Measurements from ENCODE around the gene PDE11A.

Gene PDE11A

GRCh38 chr2:177984749-177985148 lies 87.8 kb downstream of the PDE11A start:
- DNase-seq (ENCODE audit: low spot score): no peak
- no peak for TF ChIP-seq CTCF (IDR thresholded peaks at IDR 0.05; ENCODE audit: extremely low read depth, insufficient read depth, missing control alignments)
- in situ Hi-C loops (cut with MboI; ENCODE audit: low pct_unique_long_range_greater_than_20kb, low sequenced_read_pairs, unreplicated experiment): no loop called here

- peak; percentile 79 for TF ChIP-seq CTCF (IDR thresholded peaks at IDR 0.05; ENCODE audit: extremely low read depth, insufficient read depth, missing control alignments)
- in situ Hi-C loops (cut with MboI; ENCODE audit: low pct_unique_long_range_greater_than_20kb, low sequenced_read_pairs, unreplicated experiment): no loop called here
- DNase-seq (ENCODE audit: low spot score): peak; percentile 48
Observed at GRCh38 chr2:177983183-177983788, 89.3 kb downstream of the PDE11A start.

GRCh38 chr2:177972782-177973181 lies 99.8 kb downstream of the PDE11A start:
- no peak for DNase-seq (ENCODE audit: low spot score)
- in situ Hi-C loops (cut with MboI; ENCODE audit: low pct_unique_long_range_greater_than_20kb, low sequenced_read_pairs, unreplicated experiment): no loop called here
- no peak for TF ChIP-seq CTCF (IDR thresholded peaks at IDR 0.05; ENCODE audit: extremely low read depth, insufficient read depth, missing control alignments)

GRCh38 chr2:177972123-177972522 lies 100.5 kb downstream of the PDE11A start:
- in situ Hi-C loops (cut with MboI; ENCODE audit: low pct_unique_long_range_greater_than_20kb, low sequenced_read_pairs, unreplicated experiment): no loop called here
- no peak for DNase-seq (ENCODE audit: low spot score)
- no peak for TF ChIP-seq CTCF (IDR thresholded peaks at IDR 0.05; ENCODE audit: extremely low read depth, insufficient read depth, missing control alignments)

- no peak for TF ChIP-seq CTCF (IDR thresholded peaks at IDR 0.05; ENCODE audit: extremely low read depth, insufficient read depth, missing control alignments)
- DNase-seq (ENCODE audit: low spot score): no peak
- in situ Hi-C loops (cut with MboI; ENCODE audit: low pct_unique_long_range_greater_than_20kb, low sequenced_read_pairs, unreplicated experiment): no loop called here
Observed at GRCh38 chr2:177970670-177971454, 101.7 kb downstream of the PDE11A start.

GRCh38 chr2:177964892-177965291 lies 107.7 kb downstream of the PDE11A start:
- in situ Hi-C loops (cut with MboI; ENCODE audit: low pct_unique_long_range_greater_than_20kb, low sequenced_read_pairs, unreplicated experiment): no loop called here
- DNase-seq (ENCODE audit: low spot score): no peak
- TF ChIP-seq CTCF (IDR thresholded peaks at IDR 0.05; ENCODE audit: extremely low read depth, insufficient read depth, missing control alignments): no peak

Measured in GM13977 (cell line).